AG09319 (cell line): Measurements from ENCODE around the gene SRSF1.

Experiments used
- DNase-seq: peaks from one replicate; pipeline ENCODE4 v3.0.0-alpha.2; 2010; ENCODE audit warnings: low read depth; ENCODE audit errors: extremely low read depth
- TF ChIP-seq, protein P1 (sequence below): IDR thresholded peaks from 2 replicates; pipeline ENCODE4 v1.5.1; 2011; ENCODE audit warnings: low read depth, mild to moderate bottlenecking, inconsistent platforms, low read length, moderate library complexity

Gene SRSF1

DNA sequence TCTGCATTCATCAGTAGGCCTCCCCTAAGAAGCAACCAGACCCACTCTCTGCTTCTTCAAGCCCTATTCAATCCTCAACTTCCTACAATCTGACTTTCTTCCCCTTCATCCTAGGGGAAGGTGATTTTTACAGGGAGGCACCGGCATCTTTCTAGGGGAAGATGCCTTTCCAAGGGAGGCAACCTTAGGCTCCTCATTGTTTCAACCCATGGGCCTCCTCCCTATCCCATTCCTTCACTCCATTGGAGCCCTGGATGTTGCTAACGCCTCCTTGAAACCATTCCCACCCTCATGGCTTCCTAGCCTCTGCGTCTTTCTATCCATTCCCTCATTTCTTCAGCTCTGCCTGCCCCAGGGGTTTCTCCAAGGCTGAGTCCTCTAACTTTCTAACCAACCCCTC lies 49.2 kb downstream of the SRSF1 start:
- no peak for DNase-seq
- TF ChIP-seq, protein P1, sequence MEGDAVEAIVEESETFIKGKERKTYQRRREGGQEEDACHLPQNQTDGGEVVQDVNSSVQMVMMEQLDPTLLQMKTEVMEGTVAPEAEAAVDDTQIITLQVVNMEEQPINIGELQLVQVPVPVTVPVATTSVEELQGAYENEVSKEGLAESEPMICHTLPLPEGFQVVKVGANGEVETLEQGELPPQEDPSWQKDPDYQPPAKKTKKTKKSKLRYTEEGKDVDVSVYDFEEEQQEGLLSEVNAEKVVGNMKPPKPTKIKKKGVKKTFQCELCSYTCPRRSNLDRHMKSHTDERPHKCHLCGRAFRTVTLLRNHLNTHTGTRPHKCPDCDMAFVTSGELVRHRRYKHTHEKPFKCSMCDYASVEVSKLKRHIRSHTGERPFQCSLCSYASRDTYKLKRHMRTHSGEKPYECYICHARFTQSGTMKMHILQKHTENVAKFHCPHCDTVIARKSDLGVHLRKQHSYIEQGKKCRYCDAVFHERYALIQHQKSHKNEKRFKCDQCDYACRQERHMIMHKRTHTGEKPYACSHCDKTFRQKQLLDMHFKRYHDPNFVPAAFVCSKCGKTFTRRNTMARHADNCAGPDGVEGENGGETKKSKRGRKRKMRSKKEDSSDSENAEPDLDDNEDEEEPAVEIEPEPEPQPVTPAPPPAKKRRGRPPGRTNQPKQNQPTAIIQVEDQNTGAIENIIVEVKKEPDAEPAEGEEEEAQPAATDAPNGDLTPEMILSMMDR, result no peak

DNA sequence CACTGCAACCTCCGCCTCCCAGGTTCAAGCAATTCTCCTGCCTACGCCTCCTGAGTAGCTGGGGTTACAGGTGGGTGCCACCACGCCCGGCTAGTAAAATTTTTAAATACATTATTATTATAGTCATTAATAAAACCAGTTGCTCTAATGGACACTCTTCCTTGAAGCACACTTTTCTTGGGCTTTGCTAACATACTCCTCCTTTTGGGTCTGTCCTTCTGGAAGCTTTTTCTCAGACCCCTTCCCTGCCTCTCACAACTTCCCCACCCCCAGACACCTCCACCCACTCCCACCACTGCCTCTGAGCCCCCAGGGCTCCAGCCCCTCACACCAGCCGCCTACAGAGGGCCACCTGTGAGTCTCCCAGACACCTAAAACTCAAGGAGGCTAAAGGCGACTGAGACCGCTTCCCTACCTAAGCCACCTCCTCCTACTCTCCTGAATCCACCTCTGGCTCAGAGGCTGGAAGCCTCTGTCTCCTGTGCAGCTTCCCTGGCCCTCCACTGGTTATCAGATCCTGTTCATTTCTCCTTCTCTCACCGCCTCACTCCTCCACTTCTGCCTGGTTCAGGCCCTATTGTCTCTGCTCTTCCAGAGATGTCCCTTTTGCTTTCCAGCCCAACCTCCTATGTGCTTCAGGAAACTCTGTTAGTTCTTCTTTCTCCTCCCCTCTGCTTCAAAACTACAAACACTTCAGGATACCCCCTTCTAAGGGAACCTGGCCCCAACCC lies 49.8 kb downstream of the SRSF1 start:
- DNase-seq, result no peak
- TF ChIP-seq, protein P1, result no peak

DNA sequence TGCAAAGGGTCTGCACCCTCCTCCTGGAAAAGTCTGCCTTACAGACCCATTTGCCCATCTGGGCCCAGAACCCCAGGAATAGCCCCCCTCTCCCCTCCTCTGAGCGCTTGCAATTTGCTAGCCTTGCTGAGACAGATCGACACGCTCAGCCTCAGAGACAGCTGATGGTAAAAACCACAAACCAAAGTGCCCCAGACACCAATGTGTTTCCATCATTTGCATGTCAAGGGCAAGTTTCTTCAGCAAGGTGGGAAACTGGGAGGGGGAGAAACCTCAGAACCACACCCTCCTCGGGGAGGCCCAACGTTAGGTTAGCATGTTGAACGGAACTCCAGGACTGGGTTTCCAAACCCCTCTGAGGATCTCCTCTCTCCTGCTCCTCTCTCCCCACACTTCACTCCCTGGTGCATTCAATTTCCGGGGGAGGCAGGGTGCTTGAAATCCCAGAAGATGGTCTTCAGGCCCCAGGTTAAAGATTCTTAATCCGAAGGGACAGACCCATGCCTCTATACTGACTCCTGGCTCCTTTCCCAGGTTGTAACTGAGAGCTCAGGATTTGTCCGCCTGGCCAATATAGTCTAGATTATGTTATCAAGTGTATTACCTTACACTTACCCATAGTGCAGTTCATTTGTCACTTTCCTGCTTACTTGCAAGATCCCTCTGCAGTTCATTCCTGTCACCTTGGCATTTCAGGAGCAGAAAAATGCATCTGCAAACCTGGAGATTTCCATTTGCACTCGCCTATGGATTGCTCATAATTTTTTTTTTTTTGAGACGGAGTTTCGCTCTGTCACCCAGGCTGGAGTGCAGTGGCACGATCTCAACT lies 50.5 kb downstream of the SRSF1 start:
- DNase-seq, result no peak
- TF ChIP-seq, protein P1, result no peak

DNA sequence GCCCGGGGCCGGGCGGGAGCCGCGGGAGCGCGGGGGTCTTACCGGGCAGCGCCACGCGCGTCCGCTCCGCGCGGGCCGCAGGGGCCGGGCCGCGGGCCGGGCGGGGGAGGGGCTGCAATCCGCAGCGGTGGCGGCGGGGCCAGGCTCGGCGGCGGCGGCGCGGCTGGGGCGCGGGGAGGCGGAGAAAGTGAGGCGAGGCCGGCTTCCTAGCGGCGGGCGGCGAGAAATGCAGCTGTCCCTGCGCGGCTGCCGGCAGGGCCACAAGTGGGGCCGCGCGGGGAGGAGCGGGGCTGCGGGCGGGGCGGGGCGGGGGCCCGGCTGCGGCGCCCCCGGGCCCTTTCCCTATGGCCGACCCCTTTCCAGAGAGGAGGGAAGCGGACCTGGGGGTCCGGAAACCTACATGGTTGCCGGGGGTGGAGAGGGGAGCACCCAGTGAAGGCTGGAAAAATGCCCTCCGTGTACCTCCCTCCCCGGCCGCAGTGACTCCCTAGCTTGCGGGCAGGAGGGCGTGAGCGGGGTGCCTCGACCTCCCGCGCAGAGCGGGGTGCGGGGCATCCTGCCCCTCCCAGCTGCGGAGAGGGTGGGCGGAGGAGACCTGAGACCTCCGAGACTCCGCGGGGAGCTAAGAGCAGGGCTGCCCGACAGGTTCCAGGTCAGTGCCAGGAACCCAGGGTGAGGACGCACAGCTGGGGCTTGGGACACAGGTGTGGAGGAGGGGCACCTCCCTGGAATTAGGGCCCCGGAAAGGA lies 51.7 kb downstream of the SRSF1 start, which contains the start of gene CUEDC1:
Gene CUEDC1 (minus strand): TSS at position 230 of the 749 bp plus-strand sequence. CDS start 69,848 bp downstream, outside the sequence.
- TF ChIP-seq, protein P1, result peak; percentile 20
- no peak for DNase-seq

DNA sequence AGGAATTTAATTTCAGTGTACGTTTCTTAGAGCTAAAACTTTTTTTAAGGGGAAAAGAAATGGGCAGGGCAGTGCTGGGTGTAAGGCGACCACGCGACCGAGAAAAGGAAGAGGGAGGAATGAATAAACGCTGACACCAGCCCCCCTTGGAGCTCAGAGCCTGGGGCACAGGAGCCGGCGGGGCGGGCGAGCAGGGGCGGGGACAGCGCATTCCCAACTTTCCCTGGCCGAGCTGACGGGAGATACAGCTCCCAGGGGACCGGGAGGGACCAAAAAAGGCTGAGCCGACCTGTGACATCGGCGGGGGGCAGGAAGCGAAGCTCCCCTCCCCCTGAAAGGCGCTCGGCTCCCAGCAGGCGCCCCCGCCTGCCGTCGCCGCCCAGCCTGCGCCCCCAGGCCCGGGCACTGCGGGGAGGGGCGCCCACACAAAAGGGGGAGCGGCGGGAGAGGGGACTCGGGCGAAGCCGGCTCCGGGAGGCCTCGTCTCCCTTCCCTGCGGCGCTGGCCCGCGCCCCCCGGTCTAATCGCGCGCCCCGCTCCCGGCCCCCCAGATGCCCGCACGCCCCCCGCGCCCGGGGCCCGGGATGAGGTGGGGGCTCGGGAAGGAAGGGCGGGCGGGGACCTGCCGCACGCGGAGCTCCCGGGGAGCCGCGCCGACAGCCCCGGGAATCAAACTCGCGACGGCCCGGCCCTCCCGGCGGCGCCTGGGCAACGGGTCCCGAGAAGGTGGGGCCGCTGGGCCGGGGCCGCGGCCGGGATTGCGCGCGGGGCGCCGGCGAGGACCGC lies 52.5 kb downstream of the SRSF1 start:
- no peak for DNase-seq
- TF ChIP-seq, protein P1, result no peak

DNA sequence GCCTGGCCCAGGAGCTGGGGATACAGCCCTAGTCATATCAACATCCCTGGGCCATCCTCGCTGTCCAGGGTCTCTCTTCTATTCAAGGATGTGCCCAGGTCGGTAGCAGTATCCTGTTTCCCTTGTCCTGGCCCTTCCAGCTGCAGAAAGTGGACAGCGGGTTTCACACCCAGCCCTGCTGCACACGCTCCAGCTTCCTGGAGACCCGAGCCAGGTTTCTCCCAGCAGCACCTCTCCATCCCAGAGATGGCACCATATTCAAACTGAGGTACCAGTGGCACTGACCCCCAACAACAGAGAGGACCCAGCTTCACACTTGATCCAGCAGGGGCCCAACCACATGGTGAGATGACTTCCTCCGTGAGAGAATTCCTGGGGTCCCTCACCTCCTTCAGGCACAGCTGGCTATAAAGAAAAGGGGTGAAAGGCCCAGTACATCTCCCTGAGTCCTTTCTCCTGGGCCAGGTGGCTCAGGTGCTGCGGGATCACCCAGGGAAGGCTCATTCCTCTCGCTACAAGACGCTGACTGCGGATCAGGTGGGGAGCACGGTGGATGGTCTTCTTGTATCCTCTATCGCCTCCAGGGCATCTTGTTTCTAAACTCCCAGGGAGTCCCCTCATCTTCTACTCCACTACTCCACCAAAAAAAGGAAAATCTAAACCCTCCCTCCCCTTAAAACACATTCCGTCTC lies 53.2 kb downstream of the SRSF1 start:
- TF ChIP-seq, protein P1, result no peak
- DNase-seq, result no peak
